ENCODE data around the gene TEX44. TPM values are rescaled to one million over a fixed set of nuclear protein-coding genes. Genes with fewer than 3 reads are reported as not detected.

Gene TEX44
- total and polyA plus RNA-seq, 2 of the 13 experiments (the other 11 are each of a cell fraction or from before 2014, with no cell fraction given) = not detected

GRCh38 chr2:231613663-231614558 is 21.2 kb downstream of the TEX44 start (continued):
- no peak for TF ChIP-seq HNF1A (IDR thresholded peaks at IDR 0.05; ENCODE audit: low read depth)
- peak; percentile 74 for TF ChIP-seq HNF1A (CRISPR knock-in tag; IDR thresholded peaks at IDR 0.05; ENCODE audit: borderline replicate concordance)
- TF ChIP-seq ZSCAN22 (CRISPR knock-in tag; IDR thresholded peaks at IDR 0.05) = peak; percentile 84
- peak; percentile 86 for TF ChIP-seq ZNF747 (CRISPR knock-in tag; IDR thresholded peaks at IDR 0.05; ENCODE audit: borderline replicate concordance)
- TF ChIP-seq RFXAP (CRISPR knock-in tag; IDR thresholded peaks at IDR 0.05; ENCODE audit: borderline replicate concordance) = no peak
- TF ChIP-seq ZBTB8A (CRISPR knock-in tag; IDR thresholded peaks at IDR 0.05; ENCODE audit: borderline replicate concordance, low read depth) = peak; percentile 76; the same call in 1 of the 2 replicates
- TF ChIP-seq ZFP62 (CRISPR knock-in tag; IDR thresholded peaks at IDR 0.05) = no peak
- TF ChIP-seq ZNF776 (CRISPR knock-in tag; IDR thresholded peaks at IDR 0.05) = no peak; the same call in 1 of the 2 replicates
- TF ChIP-seq ZBTB42 (CRISPR knock-in tag; IDR thresholded peaks at IDR 0.05) = peak; percentile 84; the same call in 1 of the 2 replicates
- no peak for TF ChIP-seq ELF1 (CRISPR knock-in tag; IDR thresholded peaks at IDR 0.05)
- TF ChIP-seq TAF1 (CRISPR knock-in tag; IDR thresholded peaks at IDR 0.05) = peak; percentile 38; the same call in 1 of the 2 replicates
- peak; percentile 55; the same call in 1 of the 2 replicates for TF ChIP-seq KLF15 (CRISPR knock-in tag; IDR thresholded peaks at IDR 0.05; ENCODE audit: borderline replicate concordance)
- peak; percentile 60 for TF ChIP-seq ZNF501 (CRISPR knock-in tag; IDR thresholded peaks at IDR 0.05)
- no peak; the same call in 1 of the 2 replicates for TF ChIP-seq SIX4 (CRISPR knock-in tag; IDR thresholded peaks at IDR 0.05)
- peak; percentile 33; the same call in 1 of the 2 replicates for TF ChIP-seq HDAC2 (CRISPR knock-in tag; IDR thresholded peaks at IDR 0.05)
- peak; percentile 66 for TF ChIP-seq SOX5 (CRISPR knock-in tag; IDR thresholded peaks at IDR 0.05; ENCODE audit: borderline replicate concordance)
- peak; percentile 74; the same call in 1 of the 2 replicates for TF ChIP-seq PRDM4 (CRISPR knock-in tag; IDR thresholded peaks at IDR 0.05; ENCODE audit: borderline replicate concordance)
- TF ChIP-seq ZNF570 (CRISPR knock-in tag; IDR thresholded peaks at IDR 0.05; ENCODE audit: borderline replicate concordance) = peak; percentile 77; the same call in 1 of the 2 replicates
- TF ChIP-seq, protein P1, sequence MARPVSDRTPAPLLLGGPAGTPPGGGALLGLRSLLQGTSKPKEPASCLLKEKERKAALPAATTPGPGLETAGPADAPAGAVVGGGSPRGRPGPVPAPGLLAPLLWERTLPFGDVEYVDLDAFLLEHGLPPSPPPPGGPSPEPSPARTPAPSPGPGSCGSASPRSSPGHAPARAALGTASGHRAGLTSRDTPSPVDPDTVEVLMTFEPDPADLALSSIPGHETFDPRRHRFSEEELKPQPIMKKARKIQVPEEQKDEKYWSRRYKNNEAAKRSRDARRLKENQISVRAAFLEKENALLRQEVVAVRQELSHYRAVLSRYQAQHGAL (CRISPR knock-in tag; IDR thresholded peaks at IDR 0.05; ENCODE audit: not compliant biosample characterization) = no peak
- TF ChIP-seq, protein P2, sequence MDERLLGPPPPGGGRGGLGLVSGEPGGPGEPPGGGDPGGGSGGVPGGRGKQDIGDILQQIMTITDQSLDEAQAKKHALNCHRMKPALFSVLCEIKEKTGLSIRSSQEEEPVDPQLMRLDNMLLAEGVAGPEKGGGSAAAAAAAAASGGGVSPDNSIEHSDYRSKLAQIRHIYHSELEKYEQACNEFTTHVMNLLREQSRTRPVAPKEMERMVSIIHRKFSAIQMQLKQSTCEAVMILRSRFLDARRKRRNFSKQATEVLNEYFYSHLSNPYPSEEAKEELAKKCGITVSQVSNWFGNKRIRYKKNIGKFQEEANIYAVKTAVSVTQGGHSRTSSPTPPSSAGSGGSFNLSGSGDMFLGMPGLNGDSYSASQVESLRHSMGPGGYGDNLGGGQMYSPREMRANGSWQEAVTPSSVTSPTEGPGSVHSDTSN (CRISPR knock-in tag; IDR thresholded peaks at IDR 0.05) = no peak
- peak; percentile 52; the same call in 1 of the 2 replicates for TF ChIP-seq ZNF839 (CRISPR knock-in tag; IDR thresholded peaks at IDR 0.05; ENCODE audit: borderline replicate concordance)
